GM23338 (cell line): ENCODE data around the gene CRYGD.

Source experiments
- EZH2phosphoT487 ChIP-seq: fragments of 200-600 bp; sonication (generic); IDR thresholded peaks from one replicate; pipeline ENCODE4 v1.8.1; 2018; ENCODE audit warnings: antibody characterized with exemption; ENCODE audit not compliant: unreplicated experiment
- POLR2AphosphoS5 ChIP-seq: IDR thresholded peaks from 2 replicates; pipeline ENCODE4 v1.6.1; 2016; ENCODE audit warnings: antibody characterized with exemption, low read depth
- TF ChIP-seq, protein P1 (sequence below), 2 experiments: fragments of 200-600 bp in 1 of 2; sonication (generic) in 1 of 2; conservative IDR thresholded peaks; 2 replicates each; pipeline versions ENCODE4 v1.5.1 to v1.6.1; 2016 to 2017; ENCODE audit warnings: antibody characterized with exemption in 2 of 2, low read depth in 2 of 2, mild to moderate bottlenecking in 2 of 2, moderate library complexity in 1 of 2
- TF ChIP-seq, protein P2 (sequence below): IDR thresholded peaks from 2 replicates; pipeline ENCODE4 v1.6.1; 2016; ENCODE audit warnings: antibody characterized with exemption

DNA sequence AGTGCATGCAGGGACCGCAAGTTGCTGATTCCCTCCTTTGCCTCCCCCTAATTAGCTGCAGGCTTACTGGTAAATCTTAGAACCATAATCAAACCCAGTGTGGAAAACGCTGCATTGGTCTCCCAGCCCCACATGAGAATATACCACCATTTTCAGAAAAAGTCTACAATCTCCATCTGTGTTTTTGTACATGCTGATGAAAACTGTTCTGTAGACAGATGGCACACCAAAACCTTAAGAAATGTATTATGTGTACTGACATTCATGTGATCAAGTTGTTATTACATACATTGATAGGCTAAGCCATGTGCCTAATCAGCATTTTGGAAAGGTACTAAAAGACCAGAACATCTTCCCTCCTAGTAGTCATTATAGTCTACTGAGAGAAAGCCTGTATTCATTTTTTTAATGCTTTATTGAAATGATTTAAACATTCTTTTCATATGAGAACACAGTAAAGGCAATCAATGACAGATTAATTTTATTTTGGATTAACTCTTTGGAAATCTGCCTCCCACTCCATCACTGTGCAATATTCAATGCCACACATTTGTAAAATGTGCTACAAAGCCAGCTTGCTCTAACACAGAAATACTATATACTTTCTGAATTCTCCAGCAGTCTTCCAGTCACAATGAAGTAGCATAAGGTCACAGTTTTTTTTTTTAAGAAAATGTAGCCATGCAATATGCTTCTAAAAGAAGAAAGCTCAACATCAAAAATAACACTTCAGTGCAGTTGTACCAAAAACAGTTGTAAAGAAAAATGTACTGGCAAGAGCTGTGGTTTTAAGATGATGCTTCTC is 40.8 kb upstream of the CRYGD start:
- TF ChIP-seq EZH2phosphoT487 (no peak), POLR2AphosphoS5 (no peak)
- TF ChIP-seq, protein P1, sequence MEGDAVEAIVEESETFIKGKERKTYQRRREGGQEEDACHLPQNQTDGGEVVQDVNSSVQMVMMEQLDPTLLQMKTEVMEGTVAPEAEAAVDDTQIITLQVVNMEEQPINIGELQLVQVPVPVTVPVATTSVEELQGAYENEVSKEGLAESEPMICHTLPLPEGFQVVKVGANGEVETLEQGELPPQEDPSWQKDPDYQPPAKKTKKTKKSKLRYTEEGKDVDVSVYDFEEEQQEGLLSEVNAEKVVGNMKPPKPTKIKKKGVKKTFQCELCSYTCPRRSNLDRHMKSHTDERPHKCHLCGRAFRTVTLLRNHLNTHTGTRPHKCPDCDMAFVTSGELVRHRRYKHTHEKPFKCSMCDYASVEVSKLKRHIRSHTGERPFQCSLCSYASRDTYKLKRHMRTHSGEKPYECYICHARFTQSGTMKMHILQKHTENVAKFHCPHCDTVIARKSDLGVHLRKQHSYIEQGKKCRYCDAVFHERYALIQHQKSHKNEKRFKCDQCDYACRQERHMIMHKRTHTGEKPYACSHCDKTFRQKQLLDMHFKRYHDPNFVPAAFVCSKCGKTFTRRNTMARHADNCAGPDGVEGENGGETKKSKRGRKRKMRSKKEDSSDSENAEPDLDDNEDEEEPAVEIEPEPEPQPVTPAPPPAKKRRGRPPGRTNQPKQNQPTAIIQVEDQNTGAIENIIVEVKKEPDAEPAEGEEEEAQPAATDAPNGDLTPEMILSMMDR (conservative IDR thresholded peaks at IDR 0.05; ENCODE audit: low read depth in 2 of 2) = no peak
- TF ChIP-seq, protein P2, sequence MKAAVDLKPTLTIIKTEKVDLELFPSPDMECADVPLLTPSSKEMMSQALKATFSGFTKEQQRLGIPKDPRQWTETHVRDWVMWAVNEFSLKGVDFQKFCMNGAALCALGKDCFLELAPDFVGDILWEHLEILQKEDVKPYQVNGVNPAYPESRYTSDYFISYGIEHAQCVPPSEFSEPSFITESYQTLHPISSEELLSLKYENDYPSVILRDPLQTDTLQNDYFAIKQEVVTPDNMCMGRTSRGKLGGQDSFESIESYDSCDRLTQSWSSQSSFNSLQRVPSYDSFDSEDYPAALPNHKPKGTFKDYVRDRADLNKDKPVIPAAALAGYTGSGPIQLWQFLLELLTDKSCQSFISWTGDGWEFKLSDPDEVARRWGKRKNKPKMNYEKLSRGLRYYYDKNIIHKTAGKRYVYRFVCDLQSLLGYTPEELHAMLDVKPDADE = no peak
